ENCODE results near the gene TGIF2. TPM values are rescaled to one million over a fixed set of nuclear protein-coding genes. Genes with fewer than 3 reads are reported as not detected.

The TGIF2 gene
- total and polyA plus RNA-seq, 2 of the 4 experiments (the other 2 are of a cell fraction): 9.7 to 12.7 TPM

- no TSS peak for BruUV-seq (replicated peaks)
- peaks cover 8% of the 10 kb centered on the region; the same call in 1 of the 2 replicates for H3K9me1 ChIP-seq (ENCODE audit: insufficient read depth, low read length)
- no peaks in the 10 kb centered on the region for H3K4me1 ChIP-seq (ENCODE audit: control insufficient read depth, insufficient read depth, low read length)
- ChIA-PET CTCF (no interaction called here), POLR2A (ENCODE audit: unreplicated experiment) (no interaction called here)
- no peak overlapping the region for H3K18ac ChIP-seq (ENCODE audit: low read depth, low read length)
- no peak overlapping the region for H3K14ac ChIP-seq (replicated peaks; ENCODE audit: low read depth, low read length)
- H3K36me3 ChIP-seq (ENCODE audit: control insufficient read depth, insufficient read depth, low read length): no peaks in the 10 kb centered on the region
- H2AFZ ChIP-seq (replicated peaks; ENCODE audit: low read length, poor library complexity): no peak overlapping the region
- WGBS, 2 experiments (ENCODE audit: extremely low coverage in 2 of 2, insufficient read length in 1 of 2): no CpG with 5 or more reads among the region's 3 CpGs
- no peak for ATAC-seq (ENCODE audit: low read depth)
- no peak overlapping the region for H3K4me3 ChIP-seq (ENCODE audit: insufficient read depth, low read depth, low read length)
- H2AK5ac ChIP-seq (ENCODE audit: low read depth, low read length): no peak overlapping the region
- no peak overlapping the region for H3K23ac ChIP-seq (ENCODE audit: low read depth, low read length)
- H2BK15ac ChIP-seq (ENCODE audit: low read depth, low read length): no peak overlapping the region
- intact Hi-C loops (cut with micrococcal nuclease) (no loop called here), dilution Hi-C loops (cut with HindIII; ENCODE audit: low sequenced_read_pairs, unreplicated experiment) (no loop called here), in situ Hi-C loops (cut with MboI; ENCODE audit: low sequenced_read_pairs) (no loop called here)
- no peaks in the 10 kb centered on the region for H4K20me1 ChIP-seq (ENCODE audit: insufficient read depth, low read length)
- no peak overlapping the region for H3K4me2 ChIP-seq (ENCODE audit: low read depth, low read length)
- H4K5ac ChIP-seq (ENCODE audit: low read depth, low read length): no peak overlapping the region
- H2BK20ac ChIP-seq (ENCODE audit: low read depth, low read length): no peak overlapping the region
- no peak overlapping the region for H2AK9ac ChIP-seq (replicated peaks; ENCODE audit: low read depth, low read length, poor library complexity)
- H4K91ac ChIP-seq (ENCODE audit: insufficient read depth, low read depth, low read length): no peak overlapping the region
- H3K4ac ChIP-seq (ENCODE audit: low read depth, low read length): no peak overlapping the region
- no peak for DNase-seq
- H3K27ac ChIP-seq (ENCODE audit: insufficient read depth, low read length): no peak overlapping the region
- no peak overlapping the region for H2BK5ac ChIP-seq (ENCODE audit: low read depth, low read length, poor library complexity, severe bottlenecking)
- no peaks in the 10 kb centered on the region for H3K27me3 ChIP-seq (ENCODE audit: control insufficient read depth, insufficient read depth, low read length)
- H3K56ac ChIP-seq (ENCODE audit: extremely low read depth, insufficient read depth, low read length): no peak overlapping the region
- no peak overlapping the region for H4K8ac ChIP-seq (ENCODE audit: low read depth in 2 of 2, low read length in 2 of 2)
- TF ChIP-seq MAFK (IDR thresholded peaks at IDR 0.05; ENCODE audit: low read depth, low read length): no peak
- TF ChIP-seq CTCF (conservative IDR thresholded peaks at IDR 0.05; ENCODE audit: low read depth, low read length): no peak
- no peak for TF ChIP-seq USF2 (IDR thresholded peaks at IDR 0.05; ENCODE audit: low read depth, low read length)
- no peak for TF ChIP-seq MXI1 (IDR thresholded peaks at IDR 0.05; ENCODE audit: borderline replicate concordance, low read depth, low read length)
- TF ChIP-seq RFX5 (IDR thresholded peaks at IDR 0.05; ENCODE audit: low read depth, low read length): no peak
- no peak for TF ChIP-seq BHLHE40 (IDR thresholded peaks at IDR 0.05; ENCODE audit: low read depth, low read length)
- TF ChIP-seq ELK1 (IDR thresholded peaks at IDR 0.05; ENCODE audit: borderline replicate concordance, low read depth, low read length): no peak
- no peak for TF ChIP-seq CHD1 (IDR thresholded peaks at IDR 0.05; ENCODE audit: low read depth, low read length)
- TF ChIP-seq SMC3 (IDR thresholded peaks at IDR 0.05; ENCODE audit: low read depth, low read length): no peak
- TF ChIP-seq CEBPB (IDR thresholded peaks at IDR 0.05; ENCODE audit: low read depth, low read length): no peak
- TF ChIP-seq RAD21 (IDR thresholded peaks at IDR 0.05; ENCODE audit: low read length): no peak
- no peak for TF ChIP-seq MAZ (IDR thresholded peaks at IDR 0.05; ENCODE audit: borderline replicate concordance, low read depth, low read length)
- TF ChIP-seq FOS (IDR thresholded peaks at IDR 0.05; ENCODE audit: low read depth, low read length): no peak
- TF ChIP-seq NFE2L2 (IDR thresholded peaks at IDR 0.05; ENCODE audit: low read depth, low read length): no peak
- TF ChIP-seq RCOR1 (IDR thresholded peaks at IDR 0.05; ENCODE audit: insufficient replicate concordance, low read length): no peak
- no peak for TF ChIP-seq POLR2A (IDR thresholded peaks at IDR 0.05; ENCODE audit: low read depth, low read length)
- no peaks in the 10 kb centered on the region for H3K79me1 ChIP-seq (ENCODE audit: low read depth in 1 of 2, low read length in 2 of 2)
- H2BK120ac ChIP-seq (ENCODE audit: low read depth, low read length): no peak overlapping the region
- H3K9ac ChIP-seq (ENCODE audit: low read depth, low read length): no peak overlapping the region
- peaks cover 6% of the 10 kb centered on the region for H3K9me3 ChIP-seq (ENCODE audit: control insufficient read depth, insufficient read depth, low read length)
Measured at GRCh38 chr20:36565520-36565919, 7.9 kb upstream of the TGIF2 start.

All from IMR-90 (cell line).